ENCODE results near the gene NDUFA1. TPM values are rescaled to one million over a fixed set of nuclear protein-coding genes. Genes with fewer than 3 reads are reported as not detected.

NDUFA1 gene
- total and polyA plus RNA-seq, 9 of the 15 experiments (the other 6 are each of a cell fraction or from before 2014, with no cell fraction given) = 162 to 1,285 (median 383) TPM

GRCh38 chrX:119871599-119872395 lies at the start of gene NDUFA1, which contains the start of gene RNF113A (continued):
- TF ChIP-seq RBBP5 (IDR thresholded peaks at IDR 0.05; ENCODE audit: borderline replicate concordance, insufficient read depth, low read length, poor library complexity, severe bottlenecking) (peak; percentile 81), EHMT2 (IDR thresholded peaks at IDR 0.05) (no peak), JUND (IDR thresholded peaks at IDR 0.05; ENCODE audit: borderline replicate concordance, low read depth, low read length) (peak; percentile 34; the same call in 1 of the 2 replicates), JUND (tag; IDR thresholded peaks at IDR 0.05; ENCODE audit: borderline replicate concordance, low read depth, low read length) (peak; percentile 17; the same call in 1 of the 3 replicates), MTA3 (IDR thresholded peaks at IDR 0.05; ENCODE audit: borderline replicate concordance) (peak; percentile 97), E2F1 (CRISPR knock-in tag; IDR thresholded peaks at IDR 0.05) (peak; percentile 62), CREB3L1 (IDR thresholded peaks at IDR 0.05; ENCODE audit: borderline replicate concordance, low read depth) (peak; percentile 91), ELF2 (CRISPR knock-in tag; IDR thresholded peaks at IDR 0.05) (peak; percentile 72), KDM5B (IDR thresholded peaks at IDR 0.05; ENCODE audit: insufficient replicate concordance, low read depth, low read length) (peak; percentile 95), CREB1 (IDR thresholded peaks at IDR 0.05) (peak; percentile 65; the same call in 1 of the 2 replicates), CREB1 (CRISPR knock-in tag; IDR thresholded peaks at IDR 0.05) (peak; percentile 78), HOMEZ (CRISPR knock-in tag; IDR thresholded peaks at IDR 0.05) (no peak), FIP1L1 (IDR thresholded peaks at IDR 0.05; ENCODE audit: low read depth, low read length, poor library complexity, severe bottlenecking) (peak; percentile 28), HCFC1 (IDR thresholded peaks at IDR 0.05; ENCODE audit: low read depth, low read length) (peak; percentile 69), POLR2H (tag; IDR thresholded peaks at IDR 0.05; ENCODE audit: low read depth) (peak; percentile 91), ZZZ3 (IDR thresholded peaks at IDR 0.05) (0 out of 2 replicates have a peak, but pooled peaks have one; percentile 57), L3MBTL2 (IDR thresholded peaks at IDR 0.05) (peak; percentile 87), ZNF384 (IDR thresholded peaks at IDR 0.05; ENCODE audit: low read depth, low read length) (no peak), NFIC (IDR thresholded peaks at IDR 0.05) (0 out of 2 replicates have a peak, but pooled peaks have one; percentile 11), ZBTB49 (CRISPR knock-in tag; IDR thresholded peaks at IDR 0.05; ENCODE audit: borderline replicate concordance) (no peak), XRCC5 (IDR thresholded peaks at IDR 0.05; ENCODE audit: low read depth, low read length) (0 out of 2 replicates have a peak, but pooled peaks have one; percentile 54)

Data from K562 (cell line).